Activated CD4-positive, alpha-beta T cell treated with anti-CD3 and anti-CD28 coated beads for 4 hours (primary cell): Measurements from ENCODE around the gene KLHL8.
"Not testable (repeated sequence)": the region's sequence is repeated elsewhere in the genome, so short reads cannot be mapped to it uniquely, and the experiment has no call there.

Experiments used
- DNase-seq, 2 donors: peaks; one replicate each; pipeline ENCODE4 v3.0.0-alpha.2; 2020

Gene KLHL8

GRCh38 chr4:87166296-87166854 lies 54.0 kb downstream of the KLHL8 start:
- no peak for DNase-seq

- no peak for DNase-seq
These were observed 54.5 kb downstream of the KLHL8 start for GRCh38 chr4:87165892-87166291.

- no peak for DNase-seq
These were observed 67.1 kb downstream of the KLHL8 start for GRCh38 chr4:87153078-87153870.

GRCh38 chr4:87152310-87153041 lies 67.9 kb downstream of the KLHL8 start:
- DNase-seq = no peak

- DNase-seq = no peak
These were observed 68.7 kb downstream of the KLHL8 start for GRCh38 chr4:87151730-87152129.

- peak; percentile 35 to 76 for DNase-seq
These were observed 69.7 kb downstream of the KLHL8 start for GRCh38 chr4:87150498-87151261.

GRCh38 chr4:87147116-87147515 lies 73.3 kb downstream of the KLHL8 start:
- no peak for DNase-seq

- not testable (repeated sequence) for DNase-seq
These were observed 74.5 kb downstream of the KLHL8 start for GRCh38 chr4:87145934-87146333.

- no peak for DNase-seq
These were observed 76.1 kb downstream of the KLHL8 start for GRCh38 chr4:87144356-87144755.

- DNase-seq = no peak
These were observed 79.0 kb downstream of the KLHL8 start for GRCh38 chr4:87141428-87141827.

GRCh38 chr4:87134122-87134521 lies 86.3 kb downstream of the KLHL8 start:
- no peak for DNase-seq

GRCh38 chr4:87133183-87133582 lies 87.2 kb downstream of the KLHL8 start:
- DNase-seq = no peak

- DNase-seq = no peak
These were observed 88.4 kb downstream of the KLHL8 start for GRCh38 chr4:87132035-87132434.

- no peak for DNase-seq
These were observed 89.3 kb downstream of the KLHL8 start for GRCh38 chr4:87130985-87131703.

- DNase-seq = no peak
These were observed 90.7 kb downstream of the KLHL8 start for GRCh38 chr4:87129681-87130080.

- no peak for DNase-seq
These were observed 92.3 kb downstream of the KLHL8 start for GRCh38 chr4:87128006-87128705.

GRCh38 chr4:87126056-87126455 lies 94.4 kb downstream of the KLHL8 start:
- no peak for DNase-seq

GRCh38 chr4:87122252-87122651 lies 98.2 kb downstream of the KLHL8 start:
- DNase-seq = no peak

- DNase-seq = no peak
These were observed 98.9 kb downstream of the KLHL8 start for GRCh38 chr4:87121341-87122065.

- DNase-seq = no peak
These were observed 99.8 kb downstream of the KLHL8 start for GRCh38 chr4:87120411-87121162.
